AG09319 (cell line): Measurements from ENCODE around the gene CCDC187.

ENCODE experiments used
- DNase-seq: peaks from one replicate; pipeline ENCODE4 v3.0.0-alpha.2; 2010; ENCODE audit warnings: low read depth; ENCODE audit errors: extremely low read depth
- CTCF ChIP-seq: IDR thresholded peaks from 2 replicates; pipeline ENCODE4 v1.5.1; 2011; ENCODE audit warnings: low read depth, mild to moderate bottlenecking, inconsistent platforms, low read length, moderate library complexity

The CCDC187 gene

GRCh38 chr9:136225366-136225747, 78.5 kb downstream of the CCDC187 start:
- DNase-seq = no peak
- TF ChIP-seq CTCF = no peak

- DNase-seq = no peak
- no peak for TF ChIP-seq CTCF
These were observed 79.8 kb downstream of the CCDC187 start for GRCh38 chr9:136223871-136224640.

GRCh38 chr9:136222906-136223285, 81.0 kb downstream of the CCDC187 start:
- no peak for DNase-seq
- no peak for TF ChIP-seq CTCF

GRCh38 chr9:136222166-136222905, 81.6 kb downstream of the CCDC187 start:
- no peak for TF ChIP-seq CTCF
- DNase-seq = no peak

GRCh38 chr9:136220017-136220729, 83.7 kb downstream of the CCDC187 start:
- DNase-seq = no peak
- TF ChIP-seq CTCF = no peak

- no peak for TF ChIP-seq CTCF
- no peak for DNase-seq
These were observed 84.6 kb downstream of the CCDC187 start for GRCh38 chr9:136219276-136219675.

GRCh38 chr9:136218673-136219072, 85.2 kb downstream of the CCDC187 start:
- no peak for DNase-seq
- no peak for TF ChIP-seq CTCF
